DOHH2 (cell line): ENCODE results near the gene ALS2.

Experiments
- H3F3A ChIP-seq: fragments of 200-600 bp; sonication (generic), shearing (Covaris generic); 2 replicates; pipeline ENCODE4 v1.6.0; 2016; ENCODE audit warnings: antibody characterized with exemption, mild to moderate bottlenecking; ENCODE audit not compliant: control insufficient read depth, insufficient read depth
- H3K27ac ChIP-seq: fragments of 200-600 bp; sonication (generic); 2 replicates; pipeline ENCODE4 v1.5.1; 2014; ENCODE audit warnings: low read depth, mild to moderate bottlenecking, low read length, moderate library complexity
- H3K27me3 ChIP-seq: fragments of 200-600 bp; sonication (generic); 2 replicates; pipeline ENCODE4 v1.6.1; 2014; ENCODE audit warnings: mild to moderate bottlenecking, low read length, mixed read lengths; ENCODE audit not compliant: control insufficient read depth
- H3K36me3 ChIP-seq: fragments of 200-600 bp; sonication (generic); 2 replicates; pipeline ENCODE4 v1.6.1; 2014; ENCODE audit warnings: mild to moderate bottlenecking, low read length, moderate library complexity, mixed read lengths; ENCODE audit not compliant: control insufficient read depth
- H3K4me1 ChIP-seq: fragments of 200-600 bp; sonication (generic); 2 replicates; pipeline ENCODE4 v1.6.1; 2014; ENCODE audit warnings: mild to moderate bottlenecking, low read length, mixed read lengths; ENCODE audit not compliant: control insufficient read depth
- H3K4me2 ChIP-seq: fragments of 200-600 bp; sonication (generic); 2 replicates; pipeline ENCODE4 v1.6.0; 2014; ENCODE audit warnings: mild to moderate bottlenecking, low read length, moderate library complexity
- H3K4me3 ChIP-seq: fragments of 200-600 bp; sonication (generic); 2 replicates; pipeline ENCODE4 v1.5.1; 2014; ENCODE audit warnings: mild to moderate bottlenecking, low read length, mixed read lengths
- H3K79me2 ChIP-seq: fragments of 200-600 bp; sonication (generic); 2 replicates; pipeline ENCODE4 v1.6.1; 2014; ENCODE audit warnings: mild to moderate bottlenecking, low read length, mixed read lengths; ENCODE audit not compliant: control insufficient read depth
- H3K9me2 ChIP-seq: fragments of 200-600 bp; sonication (generic); replicated peaks from 2 replicates; pipeline ENCODE4 v1.6.1; 2014; ENCODE audit warnings: mild to moderate bottlenecking, low read length, mixed read lengths; ENCODE audit not compliant: control insufficient read depth
- H3K9me3 ChIP-seq: fragments of 200-600 bp; sonication (generic); 2 replicates; pipeline ENCODE4 v1.6.1; 2014; ENCODE audit warnings: antibody characterized with exemption, low read length, mixed read lengths; ENCODE audit not compliant: control insufficient read depth, insufficient read depth
- H4K20me1 ChIP-seq: fragments of 200-600 bp; sonication (generic); 2 replicates; pipeline ENCODE4 v1.6.0; 2014; ENCODE audit warnings: low read depth, mild to moderate bottlenecking, antibody characterized with exemption, low read length, moderate library complexity; ENCODE audit not compliant: control insufficient read depth, insufficient read depth
- EZH2phosphoT487 ChIP-seq: fragments of 200-600 bp; sonication (generic); IDR thresholded peaks from 2 replicates; pipeline ENCODE4 v1.6.1; 2017; ENCODE audit warnings: borderline replicate concordance, mild to moderate bottlenecking, antibody characterized with exemption, low read length, moderate library complexity, mixed read lengths
- TF ChIP-seq, protein P1 (sequence below): fragments of 200-600 bp; sonication (generic); IDR thresholded peaks from one replicate; pipeline ENCODE4 v1.5.1; 2014; ENCODE audit warnings: antibody characterized with exemption, mild to moderate bottlenecking, low read depth, low read length; ENCODE audit not compliant: poor library complexity, severe bottlenecking

ALS2 gene

DNA sequence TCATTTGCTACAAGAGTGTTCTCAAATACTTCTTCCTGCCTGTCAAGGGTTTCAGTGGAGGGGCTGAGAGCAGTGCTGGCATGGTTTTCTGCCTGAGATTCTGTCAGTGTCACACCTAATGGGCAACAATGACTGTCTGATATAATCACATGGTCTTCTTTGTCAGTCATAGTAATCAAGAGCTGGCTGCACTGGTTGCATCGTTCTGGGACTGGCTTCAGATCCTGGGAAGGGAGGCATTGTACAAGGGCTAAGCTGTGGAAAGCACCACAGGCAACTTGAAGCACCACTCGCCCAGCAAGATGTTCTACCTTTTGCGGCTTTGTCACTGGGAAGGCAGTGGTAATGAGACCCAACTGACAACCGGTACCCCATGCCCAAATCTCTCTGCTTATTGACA lies 19.6 kb downstream of the ALS2 start:
- no peaks in the 10 kb centered on the region for H3K9me3 ChIP-seq
- H3K79me2 ChIP-seq, result no peaks in the 10 kb centered on the region
- H3F3A ChIP-seq, result no peaks in the 10 kb centered on the region
- no peak overlapping the region for H3K4me2 ChIP-seq
- no peak overlapping the region for H3K4me3 ChIP-seq
- H3K4me1 ChIP-seq, result no peaks in the 10 kb centered on the region
- TF ChIP-seq, protein P1, sequence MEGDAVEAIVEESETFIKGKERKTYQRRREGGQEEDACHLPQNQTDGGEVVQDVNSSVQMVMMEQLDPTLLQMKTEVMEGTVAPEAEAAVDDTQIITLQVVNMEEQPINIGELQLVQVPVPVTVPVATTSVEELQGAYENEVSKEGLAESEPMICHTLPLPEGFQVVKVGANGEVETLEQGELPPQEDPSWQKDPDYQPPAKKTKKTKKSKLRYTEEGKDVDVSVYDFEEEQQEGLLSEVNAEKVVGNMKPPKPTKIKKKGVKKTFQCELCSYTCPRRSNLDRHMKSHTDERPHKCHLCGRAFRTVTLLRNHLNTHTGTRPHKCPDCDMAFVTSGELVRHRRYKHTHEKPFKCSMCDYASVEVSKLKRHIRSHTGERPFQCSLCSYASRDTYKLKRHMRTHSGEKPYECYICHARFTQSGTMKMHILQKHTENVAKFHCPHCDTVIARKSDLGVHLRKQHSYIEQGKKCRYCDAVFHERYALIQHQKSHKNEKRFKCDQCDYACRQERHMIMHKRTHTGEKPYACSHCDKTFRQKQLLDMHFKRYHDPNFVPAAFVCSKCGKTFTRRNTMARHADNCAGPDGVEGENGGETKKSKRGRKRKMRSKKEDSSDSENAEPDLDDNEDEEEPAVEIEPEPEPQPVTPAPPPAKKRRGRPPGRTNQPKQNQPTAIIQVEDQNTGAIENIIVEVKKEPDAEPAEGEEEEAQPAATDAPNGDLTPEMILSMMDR, result no peak
- TF ChIP-seq EZH2phosphoT487, result no peak
- H4K20me1 ChIP-seq, result no peaks in the 10 kb centered on the region
- H3K9me2 ChIP-seq, result no peaks in the 10 kb centered on the region
- H3K27ac ChIP-seq, result no peak overlapping the region
- H3K27me3 ChIP-seq, result no peaks in the 10 kb centered on the region
- H3K36me3 ChIP-seq, result no peaks in the 10 kb centered on the region

DNA sequence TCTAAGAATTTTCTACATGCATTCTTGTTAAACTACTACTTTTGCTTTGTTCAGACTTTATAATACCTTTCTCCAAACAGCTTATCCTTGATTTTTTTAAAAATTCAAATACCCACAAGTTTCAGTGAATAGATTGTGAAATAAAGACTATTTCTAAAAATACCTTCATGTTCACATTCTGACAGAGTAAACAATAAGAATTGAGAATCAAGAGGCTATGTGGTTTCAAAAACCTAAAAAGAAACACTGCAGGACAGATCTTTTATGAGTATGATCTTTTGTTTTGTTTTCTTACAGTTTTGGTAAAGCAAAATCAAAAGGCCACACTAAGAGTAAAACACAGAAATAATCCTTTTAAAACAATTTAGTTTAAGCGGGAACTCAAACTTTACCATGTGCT lies 21.2 kb downstream of the ALS2 start:
- TF ChIP-seq, protein P1, result no peak
- TF ChIP-seq EZH2phosphoT487, result no peak
- Histone ChIP-seq H3K27me3 (no peaks in the 10 kb centered on the region), H3K4me1 (no peaks in the 10 kb centered on the region), H3K79me2 (no peaks in the 10 kb centered on the region), H3K9me3 (no peaks in the 10 kb centered on the region), H3K4me3 (no peak overlapping the region), H3K27ac (no peak overlapping the region), H3F3A (no peaks in the 10 kb centered on the region), H3K9me2 (no peaks in the 10 kb centered on the region), H4K20me1 (no peaks in the 10 kb centered on the region), H3K4me2 (no peak overlapping the region), H3K36me3 (no peaks in the 10 kb centered on the region)

DNA sequence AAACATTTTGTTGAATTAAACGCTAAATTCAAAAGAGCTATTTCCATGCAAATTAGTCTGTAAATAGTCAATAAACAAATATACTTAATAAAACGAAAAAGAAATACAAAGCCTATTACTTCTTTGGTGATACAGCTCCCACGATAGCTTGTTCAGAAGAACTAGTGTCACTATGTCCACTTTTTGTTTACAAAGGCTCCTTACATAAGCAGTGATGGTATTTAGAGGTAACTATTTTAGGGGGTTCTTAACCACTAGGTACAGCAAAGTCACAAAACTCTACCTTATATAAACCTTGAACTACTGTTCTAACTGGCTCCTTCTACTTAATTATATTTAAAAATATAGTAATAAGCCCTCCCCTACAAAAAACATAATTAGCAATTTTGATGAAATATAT lies 21.9 kb downstream of the ALS2 start:
- no peaks in the 10 kb centered on the region for H3K79me2 ChIP-seq
- no peaks in the 10 kb centered on the region for H3K9me3 ChIP-seq
- H3K9me2 ChIP-seq, result no peaks in the 10 kb centered on the region
- TF ChIP-seq EZH2phosphoT487, result no peak
- TF ChIP-seq, protein P1, result no peak
- no peak overlapping the region for H3K4me2 ChIP-seq
- H3K4me1 ChIP-seq, result no peaks in the 10 kb centered on the region
- H4K20me1 ChIP-seq, result no peaks in the 10 kb centered on the region
- H3F3A ChIP-seq, result no peaks in the 10 kb centered on the region
- H3K27me3 ChIP-seq, result no peaks in the 10 kb centered on the region
- H3K4me3 ChIP-seq, result no peak overlapping the region
- no peaks in the 10 kb centered on the region for H3K36me3 ChIP-seq
- H3K27ac ChIP-seq, result no peak overlapping the region

DNA sequence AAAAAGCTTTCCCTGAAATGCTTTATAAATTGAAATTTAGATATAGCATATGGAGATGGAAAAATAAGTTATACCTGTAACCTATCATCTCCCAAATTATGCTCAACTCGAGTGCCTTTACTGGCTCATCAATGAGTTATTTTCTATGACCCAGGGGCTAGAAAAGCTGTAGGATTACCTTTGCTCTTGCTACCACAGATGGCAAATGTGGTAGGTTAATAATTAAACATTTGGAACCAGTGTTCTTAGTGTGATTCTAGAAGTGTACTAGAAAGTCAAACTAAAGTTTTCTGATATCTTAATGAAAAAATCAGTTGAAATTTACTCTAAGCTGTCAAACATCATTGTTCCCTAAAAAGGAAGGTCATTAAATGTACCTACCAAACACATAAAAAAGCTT lies 22.5 kb downstream of the ALS2 start:
- Histone ChIP-seq H3K9me2 (no peaks in the 10 kb centered on the region), H3K4me3 (no peak overlapping the region), H3F3A (no peaks in the 10 kb centered on the region), H3K4me2 (no peak overlapping the region), H3K27me3 (no peaks in the 10 kb centered on the region), H3K36me3 (no peaks in the 10 kb centered on the region), H4K20me1 (no peaks in the 10 kb centered on the region), H3K79me2 (no peaks in the 10 kb centered on the region), H3K27ac (no peak overlapping the region), H3K4me1 (no peaks in the 10 kb centered on the region), H3K9me3 (no peaks in the 10 kb centered on the region)
- TF ChIP-seq EZH2phosphoT487, result no peak
- TF ChIP-seq, protein P1, result no peak
